Liver (tissue), 9 donors: Measurements from ENCODE around the gene LTA4H. TPM values are rescaled to one million over a fixed set of nuclear protein-coding genes. Genes with fewer than 3 reads are reported as not detected.

Experiments used
- DNase-seq: peaks from one replicate; pipeline ENCODE4 v3.0.0-alpha.2; 2017; ENCODE audit warnings: low spot score
- H3K27ac ChIP-seq, 2 donors: one replicate each; pipeline ENCODE4 v1.7.0; 2013; ENCODE audit warnings: inconsistent platforms in 2 of 2, low read length in 2 of 2, control low read depth in 1 of 2, low read depth in 1 of 2, mild to moderate bottlenecking in 1 of 2
- H3K27me3 ChIP-seq, 4 donors: one replicate each; pipeline versions ENCODE4 v1.6.1 to v1.7.0; 2013; ENCODE audit warnings: low read length in 3 of 4, inconsistent platforms in 1 of 4, mild to moderate bottlenecking in 1 of 4, moderate library complexity in 1 of 4; ENCODE audit not compliant: control insufficient read depth in 4 of 4, insufficient read depth in 4 of 4
- H3K36me3 ChIP-seq, 4 donors: one replicate each; pipeline versions ENCODE4 v1.6.1 to v1.7.0; 2013; ENCODE audit warnings: low read length in 3 of 4, mild to moderate bottlenecking in 3 of 4, low read depth in 1 of 4, moderate library complexity in 1 of 4; ENCODE audit not compliant: control insufficient read depth in 4 of 4, insufficient read depth in 3 of 4
- H3K4me1 ChIP-seq, 4 donors: one replicate each; pipeline versions ENCODE4 v1.6.1 to v1.7.0; 2013; ENCODE audit warnings: low read length in 3 of 4, mild to moderate bottlenecking in 3 of 4, moderate library complexity in 1 of 4; ENCODE audit not compliant: control insufficient read depth in 4 of 4, insufficient read depth in 4 of 4
- H3K4me3 ChIP-seq, 3 donors: one replicate each; pipeline versions ENCODE4 v1.6.1 to v1.7.0; 2013; ENCODE audit warnings: low read length in 3 of 3, control low read depth in 1 of 3, low read depth in 1 of 3, mild to moderate bottlenecking in 1 of 3
- H3K9ac ChIP-seq, 2 donors: one replicate each; pipeline ENCODE4 v1.7.0; 2013; ENCODE audit warnings: low read length in 2 of 2, mild to moderate bottlenecking in 2 of 2, moderate library complexity in 2 of 2, control low read depth in 1 of 2, low read depth in 1 of 2
- H3K9me3 ChIP-seq, 4 donors: one replicate each; pipeline versions ENCODE4 v1.6.1 to v1.7.0; 2013; ENCODE audit warnings: low read length in 3 of 4; ENCODE audit not compliant: control insufficient read depth in 4 of 4
- FOXA1 ChIP-seq: IDR thresholded peaks from 2 replicates; pipeline ENCODE4 v1.6.1; 2016; ENCODE audit warnings: antibody characterized with exemption
- HNF4A ChIP-seq, 2 donors: conservative IDR thresholded peaks; 2 replicates each; pipeline ENCODE4 v1.6.1; 2016; ENCODE audit warnings: antibody characterized with exemption in 2 of 2, mild to moderate bottlenecking in 2 of 2
- JUND ChIP-seq, 2 donors: IDR thresholded peaks; 2 replicates each; pipeline ENCODE4 v1.6.1; 2016; ENCODE audit warnings: antibody characterized with exemption in 2 of 2
- MAX ChIP-seq: IDR thresholded peaks from 2 replicates; pipeline ENCODE4 v1.6.1; 2016; ENCODE audit warnings: antibody characterized with exemption
- RAD21 ChIP-seq, 2 donors: IDR thresholded peaks; 2 replicates each; pipeline ENCODE4 v1.6.1; 2016; ENCODE audit warnings: antibody characterized with exemption in 2 of 2, mild to moderate bottlenecking in 2 of 2
- REST ChIP-seq: IDR thresholded peaks from 2 replicates; pipeline ENCODE4 v1.6.1; 2016; ENCODE audit warnings: antibody characterized with exemption, mild to moderate bottlenecking
- RXRA ChIP-seq, 2 donors: IDR thresholded peaks; 2 replicates each; pipeline ENCODE4 v1.6.1; 2017 to 2018; ENCODE audit warnings: antibody characterized with exemption in 2 of 2, mild to moderate bottlenecking in 1 of 2
- TAF1 ChIP-seq: conservative IDR thresholded peaks from 2 replicates; pipeline ENCODE4 v1.6.1; 2016; ENCODE audit warnings: antibody characterized with exemption, mild to moderate bottlenecking
- ZBTB33 ChIP-seq: IDR thresholded peaks from 2 replicates; pipeline ENCODE4 v1.6.1; 2016; ENCODE audit warnings: antibody characterized with exemption
- WGBS: extraction: QIAGEN DNeasy Blood & Tissue Kit; methylation state at CpG from one replicate; pipeline ENCODE4 v1.1.7; 2013; 5-methylcytosine and 5-hydroxymethylcytosine counted together
- polyA plus RNA-seq, 2 donors: library from polyadenylated mRNA; stranded (reverse) in 1 of 2; unstranded in 1 of 2; fragments of 200-250 nt in 1 of 2; fragments of >200 nt in 1 of 2; fragmentation: Nextera tagmentation in 1 of 2; extraction: Ambion mirVana in 1 of 2; gene quantifications; one replicate each; pipeline versions ENCODE4 v1.2.1 to v1.2.3, GENCODE V29; 2013 to 2015
- total RNA-seq, 2 donors: library from RNA; depleted of rRNA; stranded (reverse); fragments of >200 nt; gene quantifications; one replicate each; pipeline ENCODE4 v1.2.3, GENCODE V29; 2014
- donor health status: healthy.
- donor health status: healthy.
- donor health status: healthy.
- donor health status: healthy.
- donor health status: healthy.

The LTA4H gene
- total and polyA plus RNA-seq, 4 donors, result 16.6 to 34.5 (median 20.9) TPM

GRCh38 chr12:95978774-95979173, 56.6 kb downstream of the LTA4H start:
- Histone ChIP-seq H3K9me3 (no peaks in the 10 kb centered on the region), H3K27ac (no peak overlapping the region), H3K9ac (no peak overlapping the region), H3K4me1 (peaks cover 4 to 38% (median 27%) of the 10 kb centered on the region in 4 donors), H3K27me3 (no peaks in the 10 kb centered on the region), H3K36me3 (peaks cover 2 to 46% (median 31%) of the 10 kb centered on the region in 4 donors), H3K4me3 (no peak overlapping the region)
- 78% methylated on average over 3 of the region's 3 CpGs for whole genome bisulfite sequencing
- TF ChIP-seq ZBTB33, result no peak
- TF ChIP-seq FOXA1, result no peak
- peak; percentile 34 to 66 for TF ChIP-seq HNF4A (conservative IDR thresholded peaks at IDR 0.05)
- DNase-seq, result no peak

GRCh38 chr12:95978351-95978750, 57.0 kb downstream of the LTA4H start:
- no peak for DNase-seq
- Histone ChIP-seq H3K36me3 (peaks cover 2 to 46% (median 29%) of the 10 kb centered on the region in 4 donors), H3K9me3 (no peaks in the 10 kb centered on the region), H3K27ac (no peak overlapping the region), H3K9ac (no peak overlapping the region), H3K4me1 (peaks cover 4 to 37% (median 25%) of the 10 kb centered on the region in 4 donors), H3K27me3 (no peaks in the 10 kb centered on the region), H3K4me3 (no peak overlapping the region)
- no peak for TF ChIP-seq RXRA (IDR thresholded peaks at IDR 0.05)
- no peak for TF ChIP-seq MAX
- TF ChIP-seq RAD21 (IDR thresholded peaks at IDR 0.05), result no peak
- peak in 1 of 2 donors; percentile 4 for TF ChIP-seq JUND (IDR thresholded peaks at IDR 0.05)
- TF ChIP-seq REST, result no peak
- 95% methylated on average over 5 of the region's 5 CpGs for WGBS

GRCh38 chr12:95977764-95978305, 57.6 kb downstream of the LTA4H start:
- Histone ChIP-seq H3K4me1 (peaks cover 4 to 41% (median 30%) of the 10 kb centered on the region in 4 donors), H3K9me3 (no peaks in the 10 kb centered on the region), H3K9ac (no peak overlapping the region), H3K36me3 (peaks cover 2 to 47% (median 28%) of the 10 kb centered on the region in 4 donors), H3K4me3 (no peak overlapping the region), H3K27me3 (no peaks in the 10 kb centered on the region), H3K27ac (no peak overlapping the region)
- no peak for DNase-seq
- 94% methylated on average over 11 of the region's 11 CpGs for WGBS
- TF ChIP-seq JUND (IDR thresholded peaks at IDR 0.05) (peak in 1 of 2 donors; percentile 13), TAF1 (no peak)
